ENCODE measurements around the gene IRF6. TPM values are rescaled to one million over a fixed set of nuclear protein-coding genes. Genes with fewer than 3 reads are reported as not detected.

The IRF6 gene
- total RNA-seq, 1 experiment from 2014 or later: 17.2 TPM

GRCh38 chr1:209770636-209771415 is 35.1 kb downstream of the IRF6 start (continued):
- TF ChIP-seq AR (CRISPR knock-in tag; IDR thresholded peaks at IDR 0.05) (no peak), ATF1 (CRISPR knock-in tag; IDR thresholded peaks at IDR 0.05) (no peak), SMAD4 (CRISPR knock-in tag; IDR thresholded peaks at IDR 0.05) (no peak), ERG (CRISPR knock-in tag; IDR thresholded peaks at IDR 0.05) (no peak)

- CTCF ChIA-PET: interaction anchor here (0.5 to 0.8 kb wide), 2 partner anchors 58 to 179 kb away, joined by 3 read pairs; no protein-coding TSS in a partner anchor
- no peaks in the 10 kb centered on the region for H3K36me3 Mint-ChIP-seq
- peaks cover 10% of the 10 kb centered on the region for H3K4me1 Mint-ChIP-seq
- POLR2A ChIA-PET: no interaction called here
- no peak overlapping the region for H3K4me3 Mint-ChIP-seq
- ATAC-seq (no peak), DNase-seq (ENCODE audit: low spot score) (no peak)
- TF ChIP-seq JAZF1 (CRISPR knock-in tag; IDR thresholded peaks at IDR 0.05): no peak
- TF ChIP-seq RELA (CRISPR knock-in tag; IDR thresholded peaks at IDR 0.05; ENCODE audit: borderline replicate concordance): no peak
- no peak for TF ChIP-seq SMAD4 (CRISPR knock-in tag; IDR thresholded peaks at IDR 0.05)
- TF ChIP-seq ZBTB21 (CRISPR knock-in tag; IDR thresholded peaks at IDR 0.05; ENCODE audit: borderline replicate concordance): no peak
- no peak for TF ChIP-seq NFE2L1 (CRISPR knock-in tag; IDR thresholded peaks at IDR 0.05)
- TF ChIP-seq TP53 (CRISPR knock-in tag; IDR thresholded peaks at IDR 0.05): no peak
- TF ChIP-seq ZNF423 (CRISPR knock-in tag; IDR thresholded peaks at IDR 0.05): no peak
- no peak for TF ChIP-seq ATF6 (CRISPR knock-in tag; IDR thresholded peaks at IDR 0.05)
- TF ChIP-seq HMGXB4 (CRISPR knock-in tag; IDR thresholded peaks at IDR 0.05): no peak
- no peak for TF ChIP-seq CREM (CRISPR knock-in tag; IDR thresholded peaks at IDR 0.05)
- no peak for TF ChIP-seq FOXP4 (CRISPR knock-in tag; IDR thresholded peaks at IDR 0.05)
- no peak for TF ChIP-seq MYBL2 (CRISPR knock-in tag; IDR thresholded peaks at IDR 0.05)
- no peak for TF ChIP-seq ELF4 (CRISPR knock-in tag; IDR thresholded peaks at IDR 0.05; ENCODE audit: low read depth)
- TF ChIP-seq PRDM15 (CRISPR knock-in tag; IDR thresholded peaks at IDR 0.05): no peak
- TF ChIP-seq SMAD3 (CRISPR knock-in tag; IDR thresholded peaks at IDR 0.05; ENCODE audit: borderline replicate concordance): no peak
- no peak overlapping the region for H3K27ac Mint-ChIP-seq
- peaks cover 4% of the 10 kb centered on the region for H3K27me3 Mint-ChIP-seq (ENCODE audit: low read depth)
- no peaks in the 10 kb centered on the region for H3K9me3 Mint-ChIP-seq
Observed at GRCh38 chr1:209769971-209770370, 36.0 kb downstream of the IRF6 start.
